NCI-H2171 treated with DMSO at 0.1 percent for 48 hours (cell line): Measurements from ENCODE around the gene PIGN.
"Not testable (repeated sequence)": the region's sequence is repeated elsewhere in the genome, so short reads cannot be mapped to it uniquely, and the experiment has no call there.

ENCODE experiments used
- DNase-seq: peaks from one replicate; lab custom pipeline; 2025; lab: John Stamatoyannopoulos, UW

Gene PIGN

GRCh38 chr18:62182220-62182619 lies 4.6 kb downstream of the PIGN start:
- DNase-seq = no peak

GRCh38 chr18:62179213-62179612 lies 7.6 kb downstream of the PIGN start:
- peak; percentile 68 for DNase-seq

- no peak for DNase-seq
Observed at GRCh38 chr18:62177271-62177670, 9.6 kb downstream of the PIGN start.

- DNase-seq = no peak
Observed at GRCh38 chr18:62175521-62175920, 11.3 kb downstream of the PIGN start.

DNA sequence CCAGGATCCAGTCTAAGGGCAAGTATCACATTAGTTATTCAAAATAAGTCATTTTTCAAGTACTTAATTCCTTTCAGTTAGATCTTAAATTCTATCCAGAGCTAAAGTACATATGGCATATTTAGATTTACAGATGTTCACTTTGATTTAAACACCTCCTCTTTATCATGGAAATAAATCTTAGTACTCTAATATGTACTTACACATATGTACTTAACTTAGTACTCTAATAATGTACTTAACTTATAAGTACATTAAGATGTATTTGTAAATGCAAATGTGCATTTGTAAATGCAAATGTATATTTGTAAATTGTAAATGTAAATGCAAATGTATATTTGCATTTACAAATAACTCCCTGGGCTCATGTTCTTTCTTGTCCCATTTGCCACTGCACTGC lies 14.6 kb downstream of the PIGN start:
- DNase-seq = no peak

GRCh38 chr18:62170857-62171256 lies 16.0 kb downstream of the PIGN start:
- no peak for DNase-seq

DNA sequence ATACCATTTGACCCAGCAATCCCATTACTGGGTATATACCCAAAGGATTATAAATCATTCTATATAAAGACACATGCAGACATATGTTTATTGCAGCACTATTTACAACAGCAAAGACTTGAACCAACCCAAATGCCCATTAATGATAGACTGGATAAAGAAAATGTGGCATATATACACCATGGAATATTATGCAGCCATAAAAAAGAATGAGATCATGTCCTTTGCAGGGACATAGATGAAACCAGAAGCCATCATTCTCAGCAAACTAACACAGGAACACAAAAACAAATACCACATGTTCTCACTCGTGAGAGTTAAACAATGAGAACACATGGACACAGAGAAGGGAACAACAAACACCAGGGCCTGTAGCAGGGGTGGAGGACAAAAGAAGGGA lies 20.3 kb downstream of the PIGN start:
- not testable (repeated sequence) for DNase-seq

GRCh38 chr18:62165583-62165982 lies 21.3 kb downstream of the PIGN start:
- DNase-seq = no peak

DNA sequence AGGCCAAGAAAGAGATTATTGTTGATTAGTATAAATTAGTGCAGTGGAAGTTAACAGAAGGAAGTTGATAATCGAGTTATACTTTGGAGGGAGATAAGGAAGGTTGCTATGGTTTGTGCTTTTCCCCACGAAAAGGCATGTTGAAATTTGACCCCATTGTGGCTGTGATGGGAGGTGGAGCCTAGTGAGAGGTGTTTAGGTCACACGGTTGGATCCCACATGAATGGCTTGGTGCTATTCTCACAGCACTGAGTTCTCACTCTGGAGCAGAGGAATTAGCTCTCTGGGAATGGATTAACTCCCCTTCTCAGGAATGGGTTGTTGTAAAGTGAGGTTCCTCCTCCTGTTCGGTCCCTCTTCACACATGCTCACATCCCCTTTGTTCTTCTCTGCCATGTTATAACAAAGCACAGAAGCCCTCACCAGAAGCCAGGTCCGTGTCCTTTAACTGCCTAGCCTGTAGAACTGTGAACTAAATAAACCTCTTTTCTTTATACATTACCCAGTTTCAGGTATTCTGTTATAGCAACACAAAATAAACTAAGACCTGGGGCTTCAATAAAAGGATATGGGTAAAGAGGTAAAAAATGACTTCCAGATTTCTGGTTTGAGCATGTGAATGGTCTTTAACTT lies 21.9 kb downstream of the PIGN start:
- DNase-seq = no peak

- no peak for DNase-seq
Observed at GRCh38 chr18:62164310-62164709, 22.5 kb downstream of the PIGN start.

DNA sequence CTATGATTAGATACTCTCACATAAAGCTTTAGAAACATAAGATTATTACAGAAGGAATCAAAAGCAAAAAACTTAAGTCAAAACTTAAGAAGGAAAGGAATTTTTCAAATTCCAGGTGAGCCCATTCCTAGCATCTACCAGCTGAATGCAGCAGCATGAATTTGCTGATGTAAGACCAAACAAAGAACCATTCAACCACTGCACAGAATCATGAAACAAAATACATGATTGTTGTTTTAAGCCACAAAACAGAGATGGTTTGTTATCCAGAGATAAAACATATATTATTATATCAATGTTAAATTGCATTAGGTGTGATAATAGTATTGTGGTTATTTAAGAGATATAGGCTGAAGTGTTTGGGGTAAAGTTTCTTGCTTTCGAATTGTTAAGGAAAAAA lies 29.0 kb downstream of the PIGN start:
- no peak for DNase-seq

DNA sequence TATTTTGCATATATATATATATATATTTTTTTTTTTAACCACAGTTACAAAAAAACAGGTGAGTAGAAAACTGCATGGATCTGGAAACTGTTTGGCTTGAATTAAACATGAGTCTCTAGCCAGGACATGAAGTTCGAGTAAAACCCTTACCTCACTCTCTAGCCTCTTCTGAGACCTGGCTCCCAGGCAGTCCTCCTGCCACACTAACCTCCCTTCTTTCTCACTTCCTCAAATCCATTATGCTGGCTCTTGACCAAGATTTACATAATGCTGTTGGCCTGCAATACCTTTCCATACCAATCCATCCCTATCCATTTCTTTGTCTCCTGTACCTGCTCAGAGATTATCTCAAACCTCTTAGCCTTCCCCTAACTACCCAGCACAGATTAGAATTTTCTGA lies 34.0 kb downstream of the PIGN start:
- no peak for DNase-seq

GRCh38 chr18:62151068-62151771 lies 35.6 kb downstream of the PIGN start:
- DNase-seq = no peak

- DNase-seq = no peak
Observed at GRCh38 chr18:62144338-62144737, 42.5 kb downstream of the PIGN start.

GRCh38 chr18:62140259-62140658 lies 46.6 kb downstream of the PIGN start:
- DNase-seq = no peak

DNA sequence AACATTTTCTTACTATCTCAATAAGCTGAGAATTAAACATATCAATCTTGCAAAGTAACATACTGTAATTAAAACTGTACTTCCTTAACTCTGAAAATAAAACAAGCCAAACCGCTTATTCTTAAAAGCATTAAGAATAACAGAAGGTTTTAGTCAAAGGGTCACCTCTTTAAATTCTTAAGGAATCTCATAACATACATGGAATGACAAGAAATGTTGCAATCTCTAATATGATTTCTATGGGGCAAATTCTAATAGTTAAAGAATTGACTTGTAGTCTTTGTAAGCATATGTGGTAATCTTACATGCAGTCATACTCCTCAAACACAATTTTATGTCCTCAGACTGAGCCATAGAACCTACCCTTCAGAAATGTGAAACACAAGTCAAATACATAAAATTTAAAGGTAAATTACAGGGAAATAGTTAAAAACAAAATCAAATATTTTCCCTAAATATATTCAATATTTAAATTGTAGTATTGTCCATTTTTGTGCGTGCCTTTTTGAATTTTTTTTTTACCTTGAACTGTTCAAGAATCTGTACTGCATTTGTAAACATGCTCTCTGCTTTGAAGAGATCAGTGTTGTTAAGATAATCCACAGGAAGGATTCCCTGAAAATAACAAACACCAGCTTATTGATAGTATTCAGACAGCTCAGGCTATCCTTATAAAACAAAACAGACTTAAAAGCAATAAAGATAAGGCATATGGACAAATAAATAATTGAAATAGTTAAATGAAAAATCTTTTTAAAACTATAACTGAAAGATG lies 48.2 kb downstream of the PIGN start:
- no peak for DNase-seq

GRCh38 chr18:62131301-62131909 lies 55.5 kb downstream of the PIGN start:
- peak; percentile 64 for DNase-seq

DNA sequence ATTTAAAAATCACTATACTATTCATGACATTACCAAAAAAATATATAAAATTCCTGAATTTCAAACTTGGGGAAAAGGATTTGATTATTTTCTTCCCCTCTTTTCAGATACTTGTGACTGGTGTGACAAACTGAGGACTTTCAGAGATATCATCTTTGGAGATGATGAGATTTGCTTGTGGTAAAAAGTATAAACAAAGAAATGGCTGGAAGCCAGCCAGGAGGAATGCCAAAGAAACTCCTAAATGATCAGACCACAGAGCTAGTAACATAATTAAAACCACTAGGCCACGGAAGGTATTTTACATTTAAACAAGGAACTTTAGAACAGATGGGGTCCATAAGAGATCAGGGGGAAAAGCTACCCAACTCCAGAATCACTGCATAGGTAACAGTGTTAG lies 58.7 kb downstream of the PIGN start:
- DNase-seq = peak; percentile 2

DNA sequence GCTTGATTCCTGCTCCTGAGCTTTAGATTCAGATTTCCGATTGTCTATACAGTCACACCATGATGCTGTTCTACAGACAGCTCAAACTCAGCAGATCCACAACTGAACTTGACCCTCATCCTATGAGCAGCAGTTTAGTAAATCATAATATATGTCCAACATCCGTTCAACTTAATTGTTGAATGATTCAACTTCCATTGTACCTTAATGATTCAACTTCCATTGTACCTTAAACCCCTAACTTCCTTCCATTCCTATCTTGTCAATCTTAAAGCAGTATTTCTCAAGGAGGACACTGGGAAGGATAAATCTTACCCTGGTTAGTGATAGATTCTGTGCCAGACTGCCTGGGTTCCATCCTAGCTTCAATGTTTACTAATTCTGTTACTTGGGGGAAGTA lies 60.1 kb downstream of the PIGN start:
- DNase-seq = no peak

- DNase-seq = no peak
Observed at GRCh38 chr18:62125702-62126101, 61.2 kb downstream of the PIGN start.

- DNase-seq = no peak
Observed at GRCh38 chr18:62122330-62122729, 64.5 kb downstream of the PIGN start.

GRCh38 chr18:62119884-62120283 lies 67.0 kb downstream of the PIGN start:
- no peak for DNase-seq

GRCh38 chr18:62118328-62118727 lies 68.5 kb downstream of the PIGN start:
- no peak for DNase-seq
